ENCODE results near the gene PROZ. TPM values are rescaled to one million over a fixed set of nuclear protein-coding genes. Genes with fewer than 3 reads are reported as not detected.

Gene PROZ
- total and polyA plus RNA-seq, 2 of the 13 experiments (the other 11 are each of a cell fraction or from before 2014, with no cell fraction given) = 5.6 to 22.5 TPM

DNA sequence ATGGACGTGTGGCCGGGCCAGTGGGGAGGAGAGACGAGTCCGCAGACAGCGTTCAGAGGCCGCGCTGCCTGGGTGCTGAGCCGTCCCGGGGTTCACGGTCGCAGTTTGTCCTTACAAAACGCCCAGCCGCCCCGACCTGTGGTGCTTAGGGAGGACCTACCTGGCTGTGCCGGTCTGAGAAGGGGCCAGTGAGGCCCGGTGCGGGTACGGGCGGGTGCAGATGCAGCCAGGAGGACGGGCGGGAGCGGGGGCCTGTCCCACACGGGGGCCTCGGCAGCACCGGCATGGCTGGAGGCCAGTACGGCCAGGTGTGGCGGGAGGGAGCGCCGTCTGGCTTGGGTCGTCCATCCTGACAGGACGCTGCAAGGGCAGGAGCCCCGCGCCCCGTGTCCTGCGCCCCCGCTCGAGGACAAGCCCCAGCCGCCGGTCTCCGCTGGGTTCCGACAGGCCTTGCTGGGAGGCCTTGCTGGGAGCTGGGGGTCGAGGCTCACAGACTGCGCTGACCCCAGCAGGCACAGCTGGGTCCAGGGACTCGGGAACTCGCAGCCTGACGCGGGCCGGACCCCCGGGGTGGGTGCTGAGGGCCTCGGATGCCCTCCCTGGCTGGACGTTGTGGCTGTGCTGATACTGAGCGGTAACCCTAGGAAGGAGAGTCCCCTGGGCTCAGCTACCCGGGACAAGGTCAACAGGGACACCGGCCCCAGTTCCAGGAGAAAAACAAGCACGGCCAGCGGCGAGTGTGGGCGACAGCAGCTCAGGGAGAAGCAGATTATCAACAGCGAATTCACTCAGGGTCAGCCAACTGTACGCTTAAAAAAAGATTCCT is 5.3 kb upstream of the PROZ start (continued):
- TF ChIP-seq, protein P1, sequence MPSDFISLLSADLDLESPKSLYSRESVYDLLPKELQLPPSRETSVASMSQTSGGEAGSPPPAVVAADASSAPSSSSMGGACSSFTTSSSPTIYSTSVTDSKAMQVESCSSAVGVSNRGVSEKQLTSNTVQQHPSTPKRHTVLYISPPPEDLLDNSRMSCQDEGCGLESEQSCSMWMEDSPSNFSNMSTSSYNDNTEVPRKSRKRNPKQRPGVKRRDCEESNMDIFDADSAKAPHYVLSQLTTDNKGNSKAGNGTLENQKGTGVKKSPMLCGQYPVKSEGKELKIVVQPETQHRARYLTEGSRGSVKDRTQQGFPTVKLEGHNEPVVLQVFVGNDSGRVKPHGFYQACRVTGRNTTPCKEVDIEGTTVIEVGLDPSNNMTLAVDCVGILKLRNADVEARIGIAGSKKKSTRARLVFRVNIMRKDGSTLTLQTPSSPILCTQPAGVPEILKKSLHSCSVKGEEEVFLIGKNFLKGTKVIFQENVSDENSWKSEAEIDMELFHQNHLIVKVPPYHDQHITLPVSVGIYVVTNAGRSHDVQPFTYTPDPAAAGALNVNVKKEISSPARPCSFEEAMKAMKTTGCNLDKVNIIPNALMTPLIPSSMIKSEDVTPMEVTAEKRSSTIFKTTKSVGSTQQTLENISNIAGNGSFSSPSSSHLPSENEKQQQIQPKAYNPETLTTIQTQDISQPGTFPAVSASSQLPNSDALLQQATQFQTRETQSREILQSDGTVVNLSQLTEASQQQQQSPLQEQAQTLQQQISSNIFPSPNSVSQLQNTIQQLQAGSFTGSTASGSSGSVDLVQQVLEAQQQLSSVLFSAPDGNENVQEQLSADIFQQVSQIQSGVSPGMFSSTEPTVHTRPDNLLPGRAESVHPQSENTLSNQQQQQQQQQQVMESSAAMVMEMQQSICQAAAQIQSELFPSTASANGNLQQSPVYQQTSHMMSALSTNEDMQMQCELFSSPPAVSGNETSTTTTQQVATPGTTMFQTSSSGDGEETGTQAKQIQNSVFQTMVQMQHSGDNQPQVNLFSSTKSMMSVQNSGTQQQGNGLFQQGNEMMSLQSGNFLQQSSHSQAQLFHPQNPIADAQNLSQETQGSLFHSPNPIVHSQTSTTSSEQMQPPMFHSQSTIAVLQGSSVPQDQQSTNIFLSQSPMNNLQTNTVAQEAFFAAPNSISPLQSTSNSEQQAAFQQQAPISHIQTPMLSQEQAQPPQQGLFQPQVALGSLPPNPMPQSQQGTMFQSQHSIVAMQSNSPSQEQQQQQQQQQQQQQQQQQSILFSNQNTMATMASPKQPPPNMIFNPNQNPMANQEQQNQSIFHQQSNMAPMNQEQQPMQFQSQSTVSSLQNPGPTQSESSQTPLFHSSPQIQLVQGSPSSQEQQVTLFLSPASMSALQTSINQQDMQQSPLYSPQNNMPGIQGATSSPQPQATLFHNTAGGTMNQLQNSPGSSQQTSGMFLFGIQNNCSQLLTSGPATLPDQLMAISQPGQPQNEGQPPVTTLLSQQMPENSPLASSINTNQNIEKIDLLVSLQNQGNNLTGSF (CRISPR knock-in tag; IDR thresholded peaks at IDR 0.05) = peak; percentile 47; the same call in 1 of the 2 replicates
- TF ChIP-seq ZNF737 (CRISPR knock-in tag; IDR thresholded peaks at IDR 0.05; ENCODE audit: borderline replicate concordance) (0 out of 2 replicates have a peak, but pooled peaks have one; percentile 24), ZFP41 (CRISPR knock-in tag; IDR thresholded peaks at IDR 0.05; ENCODE audit: borderline replicate concordance) (peak; percentile 57; the same call in 1 of the 2 replicates), ZNF124 (CRISPR knock-in tag; IDR thresholded peaks at IDR 0.05) (no peak), TAF1 (CRISPR knock-in tag; IDR thresholded peaks at IDR 0.05) (peak; percentile 51; the same call in 1 of the 2 replicates), ZNF703 (CRISPR knock-in tag; IDR thresholded peaks at IDR 0.05; ENCODE audit: borderline replicate concordance) (no peak), GABPB1 (CRISPR knock-in tag; IDR thresholded peaks at IDR 0.05) (peak; percentile 71; the same call in 1 of the 2 replicates), TBP (CRISPR knock-in tag; IDR thresholded peaks at IDR 0.05) (no peak), EEA1 (CRISPR knock-in tag; IDR thresholded peaks at IDR 0.05; ENCODE audit: borderline replicate concordance) (peak; percentile 95), ARHGAP35 (CRISPR knock-in tag; IDR thresholded peaks at IDR 0.05; ENCODE audit: borderline replicate concordance) (peak; percentile 77; the same call in 1 of the 2 replicates), FOXA1 (IDR thresholded peaks at IDR 0.05) (no peak), FOXA1 (CRISPR knock-in tag; IDR thresholded peaks at IDR 0.05) (peak; percentile 15; the same call in 1 of the 2 replicates)
- TF ChIP-seq, protein P2, sequence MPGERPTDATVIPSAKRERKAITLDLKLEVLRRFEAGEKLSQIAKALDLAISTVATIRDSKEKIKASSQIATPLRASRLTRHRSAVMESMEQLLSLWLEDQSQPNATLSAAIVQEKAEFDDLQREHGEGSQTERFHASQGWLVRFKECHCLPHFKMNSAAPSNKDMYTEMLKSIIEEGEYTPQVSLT (CRISPR knock-in tag; IDR thresholded peaks at IDR 0.05; ENCODE audit: borderline replicate concordance, low read depth) = no peak; the same call in 1 of the 2 replicates
- TF ChIP-seq, protein P3, sequence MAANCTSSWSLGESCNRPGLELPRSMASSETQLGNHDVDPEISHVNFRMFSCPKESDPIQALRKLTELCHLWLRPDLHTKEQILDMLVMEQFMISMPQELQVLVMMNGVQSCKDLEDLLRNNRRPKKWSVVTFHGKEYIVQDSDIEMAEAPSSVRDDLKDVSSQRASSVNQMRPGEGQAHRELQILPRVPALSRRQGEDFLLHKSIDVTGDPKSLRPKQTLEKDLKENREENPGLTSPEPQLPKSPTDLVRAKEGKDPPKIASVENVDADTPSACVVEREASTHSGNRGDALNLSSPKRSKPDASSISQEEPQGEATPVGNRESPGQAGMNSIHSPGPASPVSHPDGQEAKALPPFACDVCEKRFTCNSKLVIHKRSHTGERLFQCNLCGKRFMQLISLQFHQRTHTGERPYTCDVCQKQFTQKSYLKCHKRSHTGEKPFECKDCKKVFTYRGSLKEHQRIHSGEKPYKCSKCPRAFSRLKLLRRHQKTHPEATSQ (CRISPR knock-in tag; IDR thresholded peaks at IDR 0.05; ENCODE audit: borderline replicate concordance) = peak; percentile 24; the same call in 1 of the 2 replicates
- TF ChIP-seq, protein P4, sequence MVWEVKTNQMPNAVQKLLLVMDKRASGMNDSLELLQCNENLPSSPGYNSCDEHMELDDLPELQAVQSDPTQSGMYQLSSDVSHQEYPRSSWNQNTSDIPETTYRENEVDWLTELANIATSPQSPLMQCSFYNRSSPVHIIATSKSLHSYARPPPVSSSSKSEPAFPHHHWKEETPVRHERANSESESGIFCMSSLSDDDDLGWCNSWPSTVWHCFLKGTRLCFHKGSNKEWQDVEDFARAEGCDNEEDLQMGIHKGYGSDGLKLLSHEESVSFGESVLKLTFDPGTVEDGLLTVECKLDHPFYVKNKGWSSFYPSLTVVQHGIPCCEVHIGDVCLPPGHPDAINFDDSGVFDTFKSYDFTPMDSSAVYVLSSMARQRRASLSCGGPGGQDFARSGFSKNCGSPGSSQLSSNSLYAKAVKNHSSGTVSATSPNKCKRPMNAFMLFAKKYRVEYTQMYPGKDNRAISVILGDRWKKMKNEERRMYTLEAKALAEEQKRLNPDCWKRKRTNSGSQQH (CRISPR knock-in tag; IDR thresholded peaks at IDR 0.05; ENCODE audit: low read depth) = peak; percentile 7; the same call in 1 of the 2 replicates

Data from HepG2 (cell line).